ENCODE results near the gene THG1L.
"Not testable (repeated sequence)": the region's sequence is repeated elsewhere in the genome, so short reads cannot be mapped to it uniquely, and the experiment has no call there.

THG1L gene

DNA sequence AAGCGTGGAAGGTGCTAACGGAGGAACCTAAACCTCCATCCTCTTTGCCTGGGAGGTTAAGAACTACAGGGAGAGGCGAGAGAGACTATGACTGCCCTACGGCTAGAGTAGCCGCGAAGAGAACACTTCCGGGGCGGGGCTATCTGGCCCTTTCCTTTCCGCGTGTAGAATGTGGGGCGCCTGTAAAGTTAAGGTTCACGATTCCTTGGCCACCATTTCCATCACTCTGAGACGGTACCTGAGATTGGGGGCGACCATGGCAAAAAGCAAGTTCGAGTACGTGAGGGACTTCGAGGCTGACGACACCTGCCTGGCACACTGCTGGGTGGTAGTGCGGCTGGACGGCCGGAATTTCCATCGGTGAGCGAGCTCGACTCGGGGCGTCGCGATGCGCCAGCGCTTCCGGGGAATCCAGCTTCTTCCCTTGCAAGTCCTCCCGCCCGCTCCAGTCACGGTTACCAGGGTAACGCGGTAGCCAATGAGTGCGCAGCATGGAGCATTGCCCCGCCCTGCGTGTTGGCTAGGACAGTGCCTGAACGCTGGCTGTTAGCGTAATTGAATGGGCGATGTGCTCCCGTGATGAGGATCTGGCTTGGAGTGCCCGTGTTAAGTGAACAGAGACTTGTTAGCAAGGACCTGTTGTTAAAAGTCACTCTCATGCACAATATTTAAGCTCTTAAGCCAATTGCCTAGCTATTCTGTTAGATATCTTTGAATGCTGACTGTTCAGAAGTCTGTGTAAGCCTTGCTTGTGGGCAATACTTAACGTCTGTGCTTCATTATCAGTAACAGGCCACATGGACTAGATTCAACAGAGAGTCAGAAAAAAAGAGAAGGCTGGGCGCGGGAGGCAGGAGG, at the start of gene THG1L:
Gene THG1L (plus strand): TSS at position 149 of the 858 bp plus-strand sequence. CDS start 21 bp downstream, at position 170.
- DNase-seq, result peak; percentile 79

DNA sequence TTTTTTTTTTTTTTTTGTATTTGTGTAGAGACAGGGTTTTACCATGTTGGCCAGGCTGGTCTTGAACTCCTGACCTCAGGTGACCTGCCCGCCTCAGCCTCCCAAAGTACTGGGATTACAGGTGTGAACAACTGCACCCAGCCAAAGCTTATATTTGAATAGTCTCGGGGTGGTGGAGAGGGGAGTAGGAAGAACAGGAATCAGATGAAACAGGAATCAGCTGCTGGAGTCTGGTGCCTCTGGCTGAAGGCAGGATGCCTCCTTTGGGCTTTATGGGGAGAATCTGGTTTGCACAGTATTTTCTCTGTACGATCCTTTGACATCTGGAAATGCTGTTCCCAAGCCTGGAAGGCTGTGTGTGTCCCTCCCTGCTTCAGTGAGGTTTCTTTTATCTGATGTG, 49.0 kb upstream of the THG1L start:
- no peak for DNase-seq

DNA sequence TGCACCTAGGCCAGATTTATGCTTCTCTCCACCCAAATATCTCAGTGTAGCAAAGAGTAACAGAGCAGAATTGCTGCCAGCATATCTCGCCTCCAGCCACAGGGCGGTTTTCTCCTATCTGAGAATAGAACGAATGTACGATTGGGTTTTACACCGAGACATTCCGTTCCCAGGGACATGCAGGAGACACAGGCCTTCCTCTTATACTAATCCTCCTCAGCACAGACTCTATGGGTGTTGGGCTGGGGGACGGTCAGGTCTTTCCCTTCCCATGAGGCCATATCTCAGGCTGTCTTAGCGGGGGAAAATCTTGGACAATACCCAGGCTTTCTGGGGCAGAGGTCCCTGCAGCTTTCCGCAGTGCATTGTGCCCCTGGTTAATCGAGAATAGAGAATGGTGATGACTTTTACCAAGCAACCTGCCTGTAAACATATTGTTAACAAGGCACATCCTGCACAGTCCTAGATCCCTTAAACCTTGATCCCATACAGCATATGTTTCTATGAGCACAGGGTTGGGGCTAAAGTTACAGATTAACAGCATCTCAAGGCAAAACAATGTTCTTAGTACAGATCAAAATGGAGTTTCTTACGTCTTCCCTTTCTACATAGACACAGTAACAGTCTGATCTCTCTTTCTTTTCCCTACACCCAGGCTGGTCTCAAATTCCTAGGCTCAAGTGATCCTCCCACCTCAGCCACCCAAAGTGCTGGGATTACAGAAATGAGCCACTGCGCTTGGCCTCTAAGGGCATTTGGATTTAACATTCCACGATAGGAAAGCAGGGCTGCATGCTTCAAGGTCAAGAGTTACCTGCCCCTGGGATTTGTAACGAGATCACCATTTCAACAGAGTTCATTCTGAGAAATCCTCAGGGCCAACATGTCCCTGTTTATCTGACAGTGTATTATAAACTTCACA, 44.7 kb upstream of the THG1L start:
- DNase-seq, result not testable (repeated sequence)

DNA sequence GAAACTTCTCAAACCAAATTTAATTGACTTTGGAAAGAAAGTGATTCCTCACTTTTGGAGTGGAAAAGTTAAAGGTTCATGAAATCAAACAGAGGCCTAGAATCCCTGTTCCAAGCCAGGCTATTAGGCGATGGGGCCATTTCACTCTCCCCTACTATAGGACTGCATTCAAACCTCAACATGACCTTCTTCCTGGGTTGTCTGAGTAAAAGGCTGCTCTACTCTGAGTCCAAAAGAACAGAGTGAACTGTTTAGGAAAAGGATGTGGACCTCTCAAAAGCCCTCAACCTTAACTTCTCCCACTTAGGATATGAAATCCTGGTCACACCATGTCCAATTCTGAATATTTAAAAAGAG, 44.0 kb upstream of the THG1L start:
- DNase-seq, result no peak

DNA sequence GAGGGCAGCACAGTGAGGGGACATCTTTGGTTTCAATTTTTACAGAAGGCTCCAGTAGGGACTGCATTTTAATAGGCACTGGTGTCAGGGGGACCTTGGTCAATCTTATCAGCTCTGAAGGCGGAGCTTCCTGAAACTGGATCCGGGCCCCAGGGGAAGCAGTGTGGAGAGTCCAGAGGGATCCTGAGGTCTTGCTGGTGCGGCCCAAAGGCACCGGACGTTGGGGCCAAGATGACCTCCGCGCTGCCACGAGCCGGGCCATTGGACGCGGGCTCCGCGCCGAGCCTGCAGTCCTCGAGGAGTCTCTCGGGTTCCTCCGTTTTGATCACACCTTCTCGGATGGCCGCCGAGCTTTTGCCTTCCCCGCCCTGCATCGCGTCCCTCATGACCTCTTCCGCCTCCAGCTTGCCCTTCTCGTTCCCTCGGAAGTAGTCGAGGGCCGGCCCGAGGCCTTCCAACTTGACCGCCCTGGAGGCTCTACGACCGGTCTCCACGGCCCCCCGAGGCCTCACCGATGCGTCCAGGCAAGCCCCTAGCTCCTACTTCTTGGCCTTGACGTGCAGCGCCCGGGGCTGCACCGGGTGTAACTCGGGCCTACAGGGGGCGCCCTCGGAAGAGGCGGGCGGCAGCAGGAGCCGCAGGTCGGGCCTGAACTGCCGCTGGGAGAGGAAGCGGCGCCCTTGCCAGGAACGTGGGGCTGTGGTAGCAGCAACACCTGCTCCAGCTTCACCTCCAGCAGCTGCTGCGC, 41.1 kb upstream of the THG1L start:
- DNase-seq, result no peak

DNA sequence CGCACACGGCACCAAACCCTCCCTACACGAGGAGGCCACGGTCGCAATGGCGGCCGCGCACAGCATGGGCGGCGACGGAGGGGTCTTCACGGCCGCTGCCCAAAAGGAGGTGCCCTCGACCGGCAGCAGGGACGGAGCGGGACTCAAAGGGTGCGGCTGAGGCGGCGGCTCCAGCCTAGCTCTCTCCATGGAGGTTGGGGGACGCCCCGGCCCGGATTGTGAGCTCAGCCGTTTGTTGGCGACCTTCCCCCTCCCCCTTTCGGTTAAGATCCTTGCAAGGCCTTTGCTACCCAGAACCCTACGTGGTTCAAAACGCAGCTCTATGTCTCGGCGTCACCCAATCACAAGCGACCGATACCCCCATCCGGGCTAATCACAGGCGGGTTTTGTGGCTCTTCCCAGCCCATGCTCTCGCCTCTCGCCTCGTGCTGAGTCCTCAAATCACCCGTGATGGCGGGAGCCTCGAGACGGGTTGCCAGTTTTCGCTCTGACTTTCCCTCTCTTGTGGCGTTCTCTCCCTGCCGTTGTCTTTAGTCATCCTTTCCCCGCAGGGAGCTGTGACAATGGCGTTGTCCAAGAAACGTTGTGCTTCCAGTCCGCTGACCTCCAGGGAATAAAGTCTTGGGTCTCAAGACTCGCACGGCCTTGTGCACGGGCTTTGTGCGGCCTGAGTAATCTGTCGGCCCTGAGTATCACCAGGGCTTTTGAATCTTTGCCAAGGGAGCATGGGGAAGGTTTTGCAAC, 40.4 kb upstream of the THG1L start:
- DNase-seq, result no peak

DNA sequence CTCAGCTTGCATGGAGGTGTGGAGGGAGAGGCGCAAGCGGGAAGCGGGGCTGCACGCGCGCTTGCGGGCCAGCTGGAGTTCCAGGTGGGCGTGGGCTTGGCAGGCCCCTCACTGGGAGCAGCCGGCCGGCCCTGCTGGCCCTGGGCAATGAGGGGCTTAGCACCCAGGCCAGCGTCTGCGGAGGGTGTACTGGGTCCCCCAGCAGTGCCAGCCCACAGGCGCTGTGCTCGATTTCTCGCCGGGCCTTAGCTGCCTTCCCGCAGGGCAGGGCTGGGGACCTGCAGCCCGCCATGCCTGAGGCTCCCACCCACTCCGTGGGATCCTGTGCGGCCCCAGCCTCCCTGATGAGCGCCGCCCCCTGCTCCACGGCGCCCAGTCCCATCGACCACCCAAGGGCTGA, 37.4 kb upstream of the THG1L start:
- DNase-seq, result not testable (repeated sequence)

DNA sequence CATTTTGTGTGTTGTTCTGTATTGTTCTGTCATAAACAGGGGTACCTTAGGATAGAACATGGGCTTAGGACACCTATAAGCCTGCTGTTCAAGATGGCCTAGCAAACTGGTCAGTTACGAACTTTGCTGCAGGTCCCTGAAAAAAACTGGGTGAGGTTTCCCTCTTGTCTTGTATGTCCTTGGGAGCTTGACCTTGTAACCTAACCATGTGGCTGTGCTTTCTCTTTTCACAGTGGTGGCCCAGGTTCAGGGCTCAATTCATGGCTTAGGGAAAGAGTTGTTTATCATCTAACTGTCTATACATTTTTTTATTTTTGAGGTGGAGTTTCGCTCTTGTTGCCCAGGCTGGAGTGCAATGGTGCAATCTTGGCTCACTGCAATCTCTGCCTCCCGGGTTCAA, 35.1 kb upstream of the THG1L start:
- not testable (repeated sequence) for DNase-seq

DNA sequence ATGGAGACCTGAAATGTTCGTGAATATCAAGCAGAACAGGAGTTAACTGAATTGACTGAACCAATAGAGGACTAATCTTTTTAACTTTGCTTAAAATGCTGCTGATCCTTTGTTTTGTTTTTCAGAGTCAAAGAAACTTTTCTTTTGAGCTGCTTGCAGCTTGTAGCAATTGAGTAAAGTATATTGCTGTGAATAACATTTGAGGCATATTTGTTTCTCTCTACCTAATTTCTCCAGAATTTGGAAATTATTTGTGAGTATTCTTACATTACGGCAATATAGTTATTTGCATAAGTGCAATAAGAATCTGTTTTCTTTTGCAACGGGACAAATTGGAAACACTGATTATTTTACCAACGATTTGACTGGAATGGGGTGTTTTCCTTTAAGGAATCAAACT, 32.5 kb upstream of the THG1L start:
- DNase-seq, result not testable (repeated sequence)

DNA sequence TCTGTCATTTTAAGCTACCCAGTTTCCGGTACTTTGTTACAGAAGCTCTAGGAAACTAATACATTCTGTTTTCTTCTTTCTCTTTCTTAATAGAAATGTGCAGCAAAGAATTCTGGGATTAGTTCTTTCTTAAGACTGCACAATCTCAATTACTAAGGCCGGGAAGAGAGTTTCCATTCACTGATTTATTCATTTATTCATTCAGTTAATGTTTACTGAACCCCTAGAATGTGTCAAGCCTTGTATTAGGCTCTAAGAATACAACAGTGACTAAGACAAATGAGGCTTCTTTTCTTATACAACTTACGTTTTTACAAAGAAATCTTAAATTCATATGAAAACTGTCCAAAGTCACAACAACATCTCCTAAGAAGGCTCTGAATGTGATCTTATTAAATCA, 27.5 kb upstream of the THG1L start:
- DNase-seq, result no peak

DNA sequence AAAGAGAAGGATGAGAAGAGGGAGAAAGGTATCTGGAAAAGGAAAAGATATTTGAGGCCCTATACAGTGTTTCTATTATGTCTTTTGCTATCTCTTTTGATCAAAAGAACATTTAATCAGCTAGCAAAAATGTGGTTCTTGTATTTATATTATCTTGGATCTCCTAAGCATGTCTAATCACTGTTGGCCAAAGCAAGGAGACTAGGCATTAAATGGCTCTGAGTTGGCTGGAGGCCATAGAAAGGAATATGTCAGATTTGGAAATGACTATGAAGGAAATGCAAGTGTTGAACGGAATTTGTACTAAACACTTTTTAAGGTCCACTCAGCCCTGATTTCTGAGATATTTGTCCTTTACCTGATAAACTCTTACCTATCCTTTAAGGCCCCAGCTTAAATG, 22.4 kb upstream of the THG1L start:
- no peak for DNase-seq

DNA sequence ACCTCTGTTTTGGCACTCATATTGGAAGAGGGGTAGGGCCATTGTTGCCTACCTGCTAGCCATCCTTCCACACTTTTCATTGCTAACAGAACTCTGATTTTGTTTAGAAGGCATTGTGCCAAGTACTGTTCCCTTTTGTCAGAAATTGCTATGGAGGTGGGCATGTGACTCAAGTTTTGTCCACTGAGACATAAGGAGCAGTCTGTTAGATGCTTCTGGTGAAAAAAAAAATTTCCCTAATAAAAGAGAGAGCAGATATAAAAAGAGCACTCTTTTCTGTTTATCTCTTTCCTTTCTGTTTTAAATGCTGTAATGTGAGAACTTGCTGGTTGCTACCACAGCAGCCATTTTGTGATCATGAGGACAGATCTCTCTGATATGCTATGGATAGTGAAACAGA, 21.9 kb upstream of the THG1L start:
- DNase-seq, result no peak

DNA sequence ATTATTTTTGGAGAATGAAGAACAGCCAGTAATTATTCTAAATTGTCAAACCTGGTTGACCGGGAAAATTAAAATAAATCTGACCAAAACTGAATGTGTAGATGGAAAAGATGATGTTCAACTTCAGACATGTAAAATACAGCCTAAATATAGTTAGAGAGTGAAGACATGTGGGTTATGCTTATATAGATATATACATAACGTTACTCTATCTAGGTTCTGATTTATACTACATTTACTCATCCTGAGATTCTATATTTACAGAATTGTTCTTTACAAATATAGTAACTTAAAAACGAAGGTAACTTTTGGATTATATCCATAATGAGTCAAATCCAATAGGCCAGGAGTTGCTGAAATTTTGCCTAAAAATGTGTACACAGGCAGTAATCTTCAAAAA, 20.8 kb upstream of the THG1L start:
- no peak for DNase-seq

DNA sequence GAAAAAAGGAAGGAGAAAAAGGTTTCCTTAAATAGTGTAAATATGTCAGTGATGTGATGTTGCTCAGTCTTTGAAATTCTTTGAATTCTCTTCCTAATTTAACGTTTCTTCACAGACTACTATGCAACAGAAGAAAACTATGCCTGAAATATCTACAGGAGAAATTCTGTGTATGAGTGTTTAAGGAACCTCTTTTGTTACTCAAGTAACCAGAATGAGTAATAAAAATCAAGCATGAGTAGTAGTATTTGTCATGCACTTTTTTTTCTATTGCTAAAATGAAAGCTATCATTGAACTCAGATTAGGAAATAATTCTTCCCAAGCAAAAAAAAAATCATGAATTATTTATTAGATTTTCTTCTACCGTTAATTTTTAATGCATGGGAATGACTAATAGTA, 20.3 kb upstream of the THG1L start:
- DNase-seq, result no peak

DNA sequence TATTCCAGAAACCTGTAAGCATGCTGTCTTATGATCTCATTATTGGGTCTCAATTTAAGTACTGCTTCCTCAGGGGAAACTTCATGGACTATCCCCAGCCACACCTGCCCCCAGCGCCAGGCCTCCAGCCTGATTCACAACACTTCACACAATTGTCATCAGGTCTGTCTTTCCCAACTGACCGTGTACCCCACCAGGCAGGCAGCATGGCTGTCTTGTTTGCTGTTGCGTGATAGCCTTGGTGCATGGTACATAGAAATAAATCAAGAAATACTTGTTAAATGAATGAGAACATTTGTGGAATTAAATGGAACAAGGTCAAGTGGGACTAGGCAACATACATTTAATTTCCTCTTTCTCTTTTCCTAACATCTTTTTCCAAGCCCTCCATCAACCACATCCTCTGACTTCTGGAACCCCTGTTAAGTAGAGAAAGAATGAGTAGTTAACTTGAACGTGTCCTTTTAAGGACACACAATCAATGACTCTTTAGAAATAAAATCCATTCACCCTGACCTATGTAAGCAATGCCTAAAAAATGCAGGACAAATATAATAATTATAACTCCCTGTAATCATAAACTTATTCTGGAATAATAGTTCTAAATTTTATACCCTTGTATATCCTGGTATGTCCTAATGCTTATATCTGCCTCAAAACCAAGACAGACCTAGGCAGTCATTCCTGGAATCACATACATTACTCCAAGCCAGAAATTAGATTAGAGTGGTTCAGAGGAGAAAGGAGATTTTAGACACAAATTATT, 17.2 kb upstream of the THG1L start:
- no peak for DNase-seq

DNA sequence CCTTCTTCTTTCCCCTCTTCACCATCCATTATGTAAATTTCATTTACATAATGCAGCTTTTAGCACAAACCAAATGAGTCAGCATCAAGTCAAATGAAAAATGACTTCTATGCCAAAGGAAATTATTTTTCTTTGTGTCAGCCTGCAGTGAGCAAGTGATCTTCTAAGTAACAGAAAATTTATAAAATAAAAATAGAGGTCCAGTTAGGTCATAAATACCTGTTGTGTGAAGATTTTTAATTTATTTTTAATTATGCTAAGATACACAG, 16.7 kb upstream of the THG1L start:
- DNase-seq, result no peak

DNA sequence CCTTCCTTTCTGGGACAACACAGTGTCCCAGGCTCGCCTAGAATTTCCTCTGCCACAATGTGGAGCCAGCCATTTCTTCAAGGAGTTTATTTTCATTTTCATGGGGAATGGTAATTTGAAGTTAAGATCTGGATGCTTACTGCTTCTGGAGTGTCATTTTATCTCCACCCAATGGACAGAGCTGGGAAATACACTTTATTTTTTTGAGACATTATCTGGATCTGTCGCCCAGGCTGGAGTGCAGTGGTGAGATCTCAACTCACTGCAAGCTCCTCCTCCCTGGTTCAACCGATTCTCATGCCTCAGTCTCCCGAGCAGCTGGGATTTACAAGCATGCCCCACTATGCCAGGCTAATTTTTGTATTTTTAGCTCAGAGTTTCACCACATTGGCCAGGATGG, 12.7 kb upstream of the THG1L start:
- no peak for DNase-seq

DNA sequence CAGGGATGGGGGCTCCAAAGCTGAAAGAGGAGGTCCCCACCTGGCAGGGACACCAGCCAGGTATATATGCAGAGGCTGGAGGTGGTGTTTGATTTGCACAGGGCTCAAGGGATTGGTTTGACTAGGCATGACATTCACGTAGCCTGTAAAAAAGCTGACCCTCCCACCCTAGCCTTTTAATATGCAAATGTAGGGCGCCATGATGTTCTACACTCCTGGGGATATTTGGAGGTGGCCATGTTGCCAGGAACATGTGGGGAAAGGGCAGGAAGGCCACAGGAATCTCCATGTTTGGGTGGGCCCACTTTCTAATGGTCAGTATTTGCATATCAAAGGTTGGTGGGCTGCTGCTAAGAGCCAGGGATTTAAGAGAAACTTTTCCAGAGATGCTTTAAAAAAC, 12.0 kb upstream of the THG1L start:
- DNase-seq, result no peak

DNA sequence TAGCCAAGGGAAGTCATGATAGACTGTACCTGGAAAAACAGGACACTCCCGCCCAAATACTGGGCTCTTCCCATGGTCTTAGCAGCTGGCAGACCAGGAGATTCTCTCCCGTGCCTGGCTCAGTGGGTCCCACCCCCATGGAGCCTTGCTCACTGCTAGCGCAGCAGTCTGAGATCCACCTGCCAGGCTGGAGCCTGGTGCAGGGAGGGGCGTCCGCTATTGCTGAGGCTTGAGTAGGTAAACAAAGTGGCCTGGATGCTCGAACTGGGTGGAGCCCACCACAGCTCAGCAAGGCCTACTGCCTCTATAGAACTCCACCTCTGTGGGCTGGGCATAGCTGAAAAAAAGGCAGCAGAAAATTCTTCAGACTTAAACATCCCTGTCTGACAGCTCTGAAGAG, 10.1 kb upstream of the THG1L start:
- no peak for DNase-seq

DNA sequence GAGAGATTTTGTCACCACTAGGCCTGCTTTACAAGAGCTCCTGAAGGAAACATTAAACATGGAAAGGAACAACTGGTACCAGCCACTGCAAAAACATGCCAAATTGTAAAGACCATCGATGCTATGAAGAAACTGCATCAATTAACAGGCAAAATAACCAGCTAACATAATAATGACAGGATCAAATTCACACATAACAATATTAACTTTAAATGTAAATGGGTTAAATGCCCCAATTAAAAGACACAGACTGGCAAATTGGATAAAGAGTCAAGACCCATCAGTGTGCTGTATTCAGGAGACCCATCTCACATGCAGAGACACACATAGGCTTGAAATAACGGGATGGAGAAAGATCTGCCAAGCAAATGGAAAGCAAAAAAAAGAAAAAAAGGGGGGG, 8.3 kb upstream of the THG1L start:
- not testable (repeated sequence) for DNase-seq

DNA sequence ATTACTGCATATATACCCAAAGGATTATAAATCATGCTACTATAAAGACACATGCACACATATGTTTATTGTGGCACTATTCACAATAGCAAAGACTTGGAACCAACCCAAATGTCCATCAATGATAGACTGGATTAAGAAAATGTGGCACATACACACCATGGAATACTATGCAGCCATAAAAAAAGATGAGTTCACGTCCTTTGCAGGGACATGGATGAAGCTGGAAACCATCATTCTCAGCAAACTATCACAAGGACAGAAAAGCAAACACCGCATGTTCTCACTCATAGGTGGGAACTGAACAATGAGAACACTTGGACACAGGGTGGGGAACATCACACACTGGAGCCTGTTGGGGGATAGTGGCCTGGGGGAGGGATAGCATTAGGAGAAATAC, 4.6 kb upstream of the THG1L start:
- DNase-seq, result not testable (repeated sequence)

DNA sequence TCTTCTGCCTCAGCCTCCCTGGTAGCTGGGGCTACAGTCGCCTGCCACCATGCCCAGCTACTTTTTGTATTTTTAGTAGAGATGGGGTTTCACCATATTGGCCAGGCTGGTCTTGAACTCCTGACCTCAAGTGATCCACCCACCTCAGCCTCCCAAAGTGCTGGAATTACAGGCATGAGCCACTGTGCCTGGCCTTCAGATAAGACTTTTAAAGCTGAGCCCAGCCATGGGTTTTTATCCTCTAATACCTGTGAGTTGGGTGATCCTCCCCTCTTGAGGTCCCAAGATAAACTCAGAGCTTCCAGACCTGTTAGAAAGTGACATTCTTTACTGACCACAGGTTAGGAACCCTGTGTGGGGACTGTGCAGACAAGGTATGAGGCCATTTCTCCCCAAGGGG, 3.4 kb upstream of the THG1L start:
- DNase-seq, result not testable (repeated sequence)

All from NCI-H2029 treated with DMSO at 0.1 percent for 48 hours (cell line).